Endothelial cell of umbilical vein (primary cell): ENCODE results near the gene LCT.

Experiments
- CTCF ChIP-seq, 2 donors: IDR thresholded peaks; 1 replicate in 1 of 2; 2 replicates in 1 of 2; pipeline ENCODE4 v1.5.1; 2011; ENCODE audit warnings: low read length in 2 of 2, mild to moderate bottlenecking in 2 of 2, moderate library complexity in 2 of 2, control low read depth in 1 of 2, inconsistent platforms in 1 of 2, low read depth in 1 of 2; ENCODE audit not compliant: insufficient read depth in 1 of 2; ENCODE audit errors: extremely low read depth in 1 of 2
- EZH2 ChIP-seq: IDR thresholded peaks from 2 replicates; pipeline ENCODE4 v1.6.1; 2012; ENCODE audit warnings: borderline replicate concordance, low read depth, mild to moderate bottlenecking, moderate library complexity, low read length, inconsistent platforms; ENCODE audit not compliant: severe bottlenecking
- GATA2 ChIP-seq: IDR thresholded peaks from 2 replicates; pipeline ENCODE4 v1.7.0; 2011; ENCODE audit warnings: low read depth, mild to moderate bottlenecking, moderate library complexity, mixed read lengths, low read length; ENCODE audit not compliant: insufficient read length, insufficient read depth
- MAX ChIP-seq: IDR thresholded peaks from 2 replicates; pipeline ENCODE4 v1.6.1; 2011; ENCODE audit not compliant: insufficient read depth, insufficient read length
- POLR2A ChIP-seq: IDR thresholded peaks from 2 replicates; pipeline ENCODE4 v1.6.1; 2012; ENCODE audit warnings: low read depth, mild to moderate bottlenecking, control low read depth, low read length
- POLR2AphosphoS5 ChIP-seq: IDR thresholded peaks from 2 replicates; pipeline ENCODE4 v1.6.1; 2012; ENCODE audit warnings: low read depth, mild to moderate bottlenecking, control low read depth, low read length, moderate library complexity; ENCODE audit not compliant: insufficient read depth

DNA sequence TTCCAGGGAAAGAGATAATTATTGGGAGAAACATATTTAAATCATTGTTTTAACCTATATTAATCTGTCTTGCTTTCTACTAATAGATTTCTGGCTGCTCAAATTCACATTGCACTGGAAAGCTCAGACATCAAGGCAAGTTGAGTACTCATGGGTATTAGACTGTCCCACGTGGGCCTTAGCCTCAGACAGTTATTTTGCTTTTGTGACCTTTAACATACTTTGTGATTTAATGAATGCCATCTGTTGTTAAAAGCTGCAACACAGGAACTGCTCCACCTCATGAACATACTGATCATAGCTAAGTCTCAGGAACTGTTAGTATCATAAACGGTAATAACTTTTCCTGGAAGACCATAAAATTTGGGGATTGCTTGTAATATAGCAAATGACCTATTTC, 2.7 kb upstream of the LCT start:
- TF ChIP-seq CTCF (IDR thresholded peaks at IDR 0.05; ENCODE audit: extremely low read depth in 1 of 2, insufficient read depth in 1 of 2, low read depth in 1 of 2, low read length in 2 of 2): no peak
- TF ChIP-seq MAX: no peak
- no peak for TF ChIP-seq POLR2A
- no peak for TF ChIP-seq GATA2
- TF ChIP-seq EZH2: no peak
- TF ChIP-seq POLR2AphosphoS5: no peak
